Keratinocyte (primary cell): ENCODE measurements around the gene RAP2A. TPM values are rescaled to one million over a fixed set of nuclear protein-coding genes. Genes with fewer than 3 reads are reported as not detected.

Experiments used
- DNase-seq: peaks from one replicate; pipeline ENCODE4 v3.0.0-alpha.2; 2011; ENCODE audit warnings: low read depth, missing footprints, low spot score
- FAIRE-seq: peaks from 2 replicates; lab custom pipeline; 2011; peaks lifted over from hg19 to GRCh38; lab: Jason Lieb, UNC
- H2AFZ ChIP-seq: 2 replicates; pipeline ENCODE4 v1.6.0; 2012; ENCODE audit warnings: low read length, control low read depth, inconsistent platforms; ENCODE audit not compliant: control insufficient read depth
- H3K27ac ChIP-seq: 2 replicates; pipeline ENCODE4 v1.5.1; 2011; ENCODE audit warnings: low read length; ENCODE audit not compliant: control insufficient read depth, insufficient read depth
- H3K27me3 ChIP-seq: 3 replicates; pipeline ENCODE4 v1.6.0; 2011; ENCODE audit warnings: low read length; ENCODE audit not compliant: control insufficient read depth, insufficient read depth; ENCODE audit errors: extremely low read depth
- H3K36me3 ChIP-seq, 2 experiments: 2 replicates in 1 of 2; 3 replicates in 1 of 2; pipeline ENCODE4 v1.5.1; 2011; ENCODE audit warnings: low read length in 2 of 2, mild to moderate bottlenecking in 1 of 2; ENCODE audit not compliant: control insufficient read depth in 2 of 2, insufficient read depth in 2 of 2; ENCODE audit errors: extremely low read depth in 1 of 2
- H3K4me1 ChIP-seq: 3 replicates; pipeline ENCODE4 v1.5.1; 2011; ENCODE audit warnings: low read length; ENCODE audit not compliant: control insufficient read depth, insufficient read depth; ENCODE audit errors: extremely low read depth
- H3K4me2 ChIP-seq: 3 replicates; pipeline ENCODE4 v1.6.0; 2011; ENCODE audit warnings: low read depth, low read length; ENCODE audit not compliant: control insufficient read depth, insufficient read depth; ENCODE audit errors: extremely low read depth
- H3K4me3 ChIP-seq, 3 experiments: fragments of 200-600 bp in 1 of 3; sonication (generic) in 1 of 3; 2 replicates in 2 of 3; 3 replicates in 1 of 3; pipeline ENCODE4 v1.5.1; 2011 to 2016; ENCODE audit warnings: low read length in 3 of 3, mild to moderate bottlenecking in 3 of 3, control low read depth in 2 of 3, inconsistent platforms in 1 of 3, low read depth in 1 of 3, mixed read lengths in 1 of 3, mixed run types in 1 of 3, moderate library complexity in 1 of 3; ENCODE audit not compliant: control insufficient read depth in 2 of 3, insufficient read depth in 2 of 3; ENCODE audit errors: extremely low read depth in 1 of 3
- H3K79me2 ChIP-seq: 2 replicates; pipeline ENCODE4 v1.6.0; 2012; ENCODE audit warnings: low read length; ENCODE audit not compliant: control insufficient read depth, insufficient read depth
- H3K9ac ChIP-seq: 3 replicates; pipeline ENCODE4 v1.6.0; 2011; ENCODE audit warnings: low read length; ENCODE audit not compliant: control insufficient read depth, insufficient read depth; ENCODE audit errors: extremely low read depth
- H3K9me1 ChIP-seq: 3 replicates; pipeline ENCODE4 v1.6.0; 2011; ENCODE audit warnings: low read length; ENCODE audit not compliant: control insufficient read depth, insufficient read depth; ENCODE audit errors: extremely low read depth
- H3K9me3 ChIP-seq: 2 replicates; pipeline ENCODE4 v1.5.1; 2012; ENCODE audit warnings: low read depth, low read length; ENCODE audit not compliant: control insufficient read depth
- H4K20me1 ChIP-seq: 3 replicates; pipeline ENCODE4 v1.6.0; 2011; ENCODE audit warnings: low read length; ENCODE audit not compliant: control insufficient read depth, insufficient read depth; ENCODE audit errors: extremely low read depth
- CTCF ChIP-seq, 3 experiments: IDR thresholded peaks in 1 of 3; conservative IDR thresholded peaks in 1 of 3; optimal IDR thresholded peaks in 1 of 3; 2 replicates in 2 of 3; 3 replicates in 1 of 3; pipeline versions ENCODE3 to v1.5.1; 2011; ENCODE audit warnings: low read length in 3 of 3, mild to moderate bottlenecking in 3 of 3, moderate library complexity in 2 of 3, control low read depth in 1 of 3, inconsistent platforms in 1 of 3; ENCODE audit not compliant: insufficient read depth in 2 of 3; ENCODE audit errors: extremely low read depth in 1 of 3
- EZH2 ChIP-seq: IDR thresholded peaks from one replicate; pipeline ENCODE4 v1.6.1; 2012; ENCODE audit warnings: inconsistent platforms, mild to moderate bottlenecking, low read length, moderate library complexity
- dilution Hi-C: fragments of 300-500 bp; cut with MboI; formaldehyde crosslinking; loops from one replicate; pipeline ENCODE4 v1.7.0; 2020; ENCODE audit warnings: low sequenced_read_pairs; ENCODE audit not compliant: extremely low pct_ligation_motif_present
- polyA plus RNA-seq, 5 experiments: library from polyadenylated mRNA; depleted of rRNA in 3 of 5; stranded (reverse) in 3 of 5; stranded (forward) in 1 of 5; unstranded in 1 of 5; fragments of >200 nt; gene quantifications; 1 replicate in 1 of 5; 2 replicates in 3 of 5; 3 replicates in 1 of 5; pipeline versions ENCODE4 v1.2.1 to v1.2.3, GENCODE V29; 2011 to 2012; ENCODE audit warnings: missing spikeins in 2 of 5, low read depth in 1 of 5, low replicate concordance in 1 of 5

The RAP2A gene
- polyA plus RNA-seq, 1 donor (not counting 4 experiments of a cell fraction or from before 2014, with no cell fraction given): 19.0 TPM

GRCh38 chr13:97435794-97436193, 1.8 kb downstream of the RAP2A start:
- FAIRE-seq (peak; percentile 5), DNase-seq (no peak)
- peaks cover 45% of the 10 kb centered on the region for H3K79me2 ChIP-seq

GRCh38 chr13:97436845-97437244, 2.9 kb downstream of the RAP2A start:
- dilution Hi-C loops: no loop called here
- H3K4me2 ChIP-seq: no peak overlapping the region
- peaks cover 3% of the 10 kb centered on the region for H3K9me1 ChIP-seq
- TF ChIP-seq CTCF (optimal IDR thresholded peaks at IDR 0.05 in 1 of 3, IDR thresholded peaks at IDR 0.05 in 1 of 3, conservative IDR thresholded peaks at IDR 0.05 in 1 of 3; ENCODE audit: extremely low read depth in 1 of 3, insufficient read depth in 2 of 3, low read length in 3 of 3) (no peak), EZH2 (no peak)
- H3K79me2 ChIP-seq: peaks cover 47% of the 10 kb centered on the region
- H4K20me1 ChIP-seq: no peaks in the 10 kb centered on the region
- H2AFZ ChIP-seq: no peak overlapping the region
- H3K27me3 ChIP-seq: no peaks in the 10 kb centered on the region
- H3K9ac ChIP-seq: no peak overlapping the region
- no peak for DNase-seq
- no peak overlapping the region for H3K27ac ChIP-seq
- peaks cover 7% of the 10 kb centered on the region for H3K4me1 ChIP-seq
- no peaks in the 10 kb centered on the region for H3K9me3 ChIP-seq
- FAIRE-seq: no peak
- no peak overlapping the region for H3K4me3 ChIP-seq
- H3K36me3 ChIP-seq: peaks cover 0 to 2% of the 10 kb centered on the region in 2 experiments

More at GRCh38 chr13:97435794-97436193, 1.8 kb downstream of the RAP2A start:
- Histone ChIP-seq H3K27ac (no peak overlapping the region), H3K27me3 (no peaks in the 10 kb centered on the region), H3K9me1 (peaks cover 3% of the 10 kb centered on the region), H3K36me3 (peaks cover 0 to 2% of the 10 kb centered on the region in 2 experiments), H3K9ac (no peak overlapping the region), H2AFZ (no peak overlapping the region), H3K4me2 (peak overlapping the region; percentile 73), H4K20me1 (no peaks in the 10 kb centered on the region), H3K4me1 (peaks cover 9% of the 10 kb centered on the region), H3K4me3 (peak overlapping the region; percentile 31 to 82 (median 82)), H3K9me3 (no peaks in the 10 kb centered on the region)
- dilution Hi-C loops: no loop called here
- TF ChIP-seq CTCF (optimal IDR thresholded peaks at IDR 0.05 in 1 of 3, IDR thresholded peaks at IDR 0.05 in 1 of 3, conservative IDR thresholded peaks at IDR 0.05 in 1 of 3; ENCODE audit: extremely low read depth in 1 of 3, insufficient read depth in 2 of 3, low read length in 3 of 3) (no peak), EZH2 (no peak)
